Measurements from ENCODE around the gene SV2C. TPM values are rescaled to one million over a fixed set of nuclear protein-coding genes. Genes with fewer than 3 reads are reported as not detected.
A peak's percentile ranks its signal among the peaks of the same experiment; 100 is the strongest.

SV2C gene
- total and polyA plus RNA-seq, 8 donors: 0.13 to 30.8 (median 1.4) TPM; not detected in 2

DNA sequence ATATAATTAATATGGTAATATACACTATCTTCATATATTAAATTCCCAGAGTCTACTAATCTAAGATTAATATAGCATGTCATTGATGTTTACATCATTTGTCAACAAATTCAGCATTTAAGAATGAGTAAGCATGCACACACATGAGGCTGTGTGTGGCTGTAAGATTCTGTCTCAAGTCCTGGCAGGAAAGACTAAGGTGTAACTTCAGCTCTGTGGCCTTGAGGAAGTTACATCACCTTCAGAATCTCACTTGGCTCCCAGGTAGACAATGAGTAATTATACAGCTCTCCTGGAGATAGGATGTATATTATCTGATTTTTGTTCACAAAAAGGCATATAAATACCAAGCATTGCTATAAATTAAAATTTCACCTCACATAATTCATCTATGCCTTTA is 200.5 kb downstream of the SV2C start:
- H3K36me3 ChIP-seq: no peaks in the 10 kb centered on the region
- H3K9me3 ChIP-seq: no peaks in the 10 kb centered on the region
- no peak for TF ChIP-seq POLR2A (IDR thresholded peaks at IDR 0.05)
- TF ChIP-seq POLR2AphosphoS5 (IDR thresholded peaks at IDR 0.05): peak in 1 of 3 donors; percentile 33
- no peak for TF ChIP-seq EP300 (IDR thresholded peaks at IDR 0.05)
- no peak overlapping the region for H3K4me3 ChIP-seq
- H3K4me1 ChIP-seq: peaks cover 0 to 5% (median 2%) of the 10 kb centered on the region in 4 donors
- H3K27ac ChIP-seq: no peak overlapping the region
- H3K27me3 ChIP-seq: no peaks in the 10 kb centered on the region
- intact Hi-C loops (cut with DNase I; ENCODE audit: low total_unique reads): no loop called here
- DNase-seq: peak in 1 of 2 donors; percentile 59

DNA sequence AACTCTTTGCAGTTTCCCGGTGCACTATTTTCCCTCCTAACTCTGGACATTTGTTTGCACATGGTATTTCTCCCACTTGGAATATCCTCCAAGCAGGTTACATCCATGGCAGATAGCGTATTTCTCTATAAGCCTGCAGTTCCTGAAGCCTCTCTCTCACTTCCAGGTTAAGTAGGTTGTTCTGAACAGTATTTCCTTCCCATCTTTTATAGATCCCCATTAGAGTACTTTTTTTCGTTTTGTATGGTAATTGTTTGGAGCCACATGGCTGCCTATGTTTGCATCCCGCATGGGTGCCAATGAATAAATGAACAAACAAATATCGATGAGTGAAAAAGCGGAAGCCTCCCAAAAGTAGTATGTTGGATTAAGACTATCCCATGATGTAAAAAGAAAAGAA is 206.5 kb downstream of the SV2C start:
- peaks cover 4 to 30% (median 15%) of the 10 kb centered on the region in 4 donors for H3K4me1 ChIP-seq
- H3K9me3 ChIP-seq: no peaks in the 10 kb centered on the region
- no peak overlapping the region for H3K27ac ChIP-seq
- 64 to 79% (median 72%) methylated on average over 6 of the region's 6 CpGs for WGBS, 5 donors
- intact Hi-C loops (cut with DNase I; ENCODE audit: low total_unique reads): no loop called here
- H3K27me3 ChIP-seq: no peaks in the 10 kb centered on the region
- TF ChIP-seq POLR2AphosphoS5 (IDR thresholded peaks at IDR 0.05): no peak
- TF ChIP-seq CTCF (IDR thresholded peaks at IDR 0.05): no peak
- DNase-seq: no peak
- no peak overlapping the region for H3K4me3 ChIP-seq
- no peaks in the 10 kb centered on the region for H3K36me3 ChIP-seq

DNA sequence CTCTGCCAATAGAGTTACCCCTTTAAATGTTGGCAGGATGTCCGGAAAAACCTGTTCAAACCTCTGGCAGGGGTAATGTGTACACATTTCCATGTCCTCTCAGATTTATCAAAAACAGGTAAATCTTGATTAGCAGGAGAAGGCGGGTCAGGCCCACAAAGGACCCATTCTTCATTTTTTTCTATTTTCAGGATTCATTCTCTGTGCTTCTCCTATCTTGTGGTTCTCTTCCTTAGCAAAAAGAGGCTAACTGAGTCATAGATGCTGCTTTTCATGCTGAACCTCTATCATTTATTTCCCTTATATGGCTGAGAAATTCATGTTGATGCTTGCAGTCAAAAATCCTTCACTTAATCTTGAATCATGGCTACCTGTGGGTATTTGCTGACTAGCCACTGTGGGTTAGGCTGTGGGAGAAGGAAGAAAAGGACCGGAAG is 207.2 kb downstream of the SV2C start:
- intact Hi-C loops (cut with DNase I; ENCODE audit: low total_unique reads): no loop called here
- peak; percentile 81 to 82 for DNase-seq
- Histone ChIP-seq H3K9me3 (no peaks in the 10 kb centered on the region), H3K27ac (peak overlapping the region in 4 of 5 donors; percentile 0 to 58 (median 17)), H3K4me3 (no peak overlapping the region), H3K36me3 (no peaks in the 10 kb centered on the region), H3K27me3 (no peaks in the 10 kb centered on the region), H3K4me1 (peaks cover 4 to 30% (median 15%) of the 10 kb centered on the region in 4 donors)
- 36 to 52% (median 47%) methylated on average over 3 of the region's 3 CpGs for WGBS, 5 donors
- TF ChIP-seq EP300 (IDR thresholded peaks at IDR 0.05): no peak
- TF ChIP-seq POLR2A (IDR thresholded peaks at IDR 0.05): no peak
- TF ChIP-seq POLR2AphosphoS5 (IDR thresholded peaks at IDR 0.05): peak in 2 of 3 donors; percentile 33 to 46

DNA sequence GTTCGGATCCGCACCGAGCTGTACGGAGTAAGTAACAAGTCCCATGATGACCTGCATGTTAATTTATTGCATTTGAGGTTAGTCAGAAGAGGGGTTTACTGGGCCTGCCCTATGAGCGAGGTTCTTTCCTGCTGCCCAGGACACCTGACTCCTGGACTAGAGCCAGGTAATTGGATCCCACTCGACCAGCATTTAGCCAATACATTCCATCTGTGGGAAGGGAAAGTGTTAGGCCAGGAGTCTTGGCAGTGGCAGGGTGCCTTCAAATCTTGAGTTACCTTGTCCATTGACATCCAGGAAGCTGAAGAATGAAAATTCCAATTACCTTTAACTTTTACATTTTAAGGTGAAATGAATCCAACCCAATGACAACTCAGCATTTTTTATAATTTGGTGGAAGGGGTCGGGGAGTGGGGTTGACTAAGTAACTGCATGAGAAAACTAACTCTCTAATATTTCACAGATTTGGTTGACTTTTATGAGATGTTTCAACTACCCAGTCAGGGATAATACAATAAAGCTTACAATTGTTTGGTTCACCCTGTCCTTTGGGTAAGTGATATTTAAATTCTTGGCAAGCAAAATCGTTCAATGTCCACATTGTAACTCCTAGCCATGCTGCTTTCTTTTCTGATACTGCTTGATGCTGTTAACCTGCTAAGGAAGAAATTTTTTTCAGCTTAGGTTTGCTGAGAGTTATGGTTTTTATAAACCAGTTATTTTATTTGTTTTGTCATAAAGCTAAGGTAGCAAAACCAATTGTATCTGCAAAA is 208.3 kb downstream of the SV2C start:
- Histone ChIP-seq H3K27me3 (no peaks in the 10 kb centered on the region), H3K27ac (peak overlapping the region in 4 of 5 donors; percentile 0 to 58 (median 17)), H3K36me3 (no peaks in the 10 kb centered on the region), H3K9me3 (no peaks in the 10 kb centered on the region), H3K4me3 (no peak overlapping the region), H3K4me1 (peaks cover 4 to 30% (median 15%) of the 10 kb centered on the region in 4 donors)
- no peak for TF ChIP-seq EP300 (IDR thresholded peaks at IDR 0.05)
- no peak for TF ChIP-seq POLR2AphosphoS5 (IDR thresholded peaks at IDR 0.05)
- no peak for TF ChIP-seq CTCF (IDR thresholded peaks at IDR 0.05)
- no peak for TF ChIP-seq POLR2A (IDR thresholded peaks at IDR 0.05)
- WGBS, 5 donors: 65 to 75% (median 68%) methylated on average over 8 of the region's 8 CpGs
- intact Hi-C loops (cut with DNase I; ENCODE audit: low total_unique reads): no loop called here
- peak; percentile 55 to 60 for DNase-seq

DNA sequence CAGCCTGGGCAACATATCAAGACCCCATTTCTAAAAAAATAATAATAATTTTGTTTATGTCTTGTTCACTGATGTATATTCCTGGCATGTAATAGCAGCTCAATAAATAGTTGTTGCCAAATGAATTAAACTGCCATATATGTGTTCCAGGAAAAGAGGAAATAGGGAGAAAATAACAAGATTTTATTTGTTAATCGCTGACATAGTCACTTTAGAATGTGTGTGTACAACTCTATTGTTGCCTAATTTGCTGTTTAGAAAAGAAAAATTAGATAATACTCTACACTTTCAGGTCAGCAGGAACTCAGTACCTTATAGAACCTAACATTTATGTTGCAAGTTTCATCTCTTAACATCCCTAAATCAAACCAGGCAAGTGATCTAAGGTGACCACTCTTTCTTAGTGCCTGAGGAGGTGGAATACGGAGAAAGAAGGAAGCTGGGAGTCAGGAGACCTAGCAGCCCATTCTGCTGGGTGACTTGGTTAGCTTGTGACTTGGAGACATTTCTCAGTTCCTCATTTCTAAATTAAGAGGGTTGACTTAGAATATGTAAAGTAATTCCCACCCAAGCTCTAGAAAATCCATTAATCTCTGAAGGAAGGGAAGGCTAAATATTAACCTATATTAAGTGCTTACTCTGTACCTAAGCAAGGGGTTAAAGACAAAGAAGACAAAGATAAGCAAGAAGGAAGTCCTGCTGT is 209.6 kb downstream of the SV2C start:
- H3K27me3 ChIP-seq: no peaks in the 10 kb centered on the region
- no peak overlapping the region for H3K4me3 ChIP-seq
- intact Hi-C loops (cut with DNase I; ENCODE audit: low total_unique reads): no loop called here
- no peaks in the 10 kb centered on the region for H3K9me3 ChIP-seq
- peaks cover 4 to 30% (median 14%) of the 10 kb centered on the region in 4 donors for H3K4me1 ChIP-seq
- 78 to 86% (median 84%) methylated on average over 2 of the region's 2 CpGs for WGBS, 5 donors
- no peaks in the 10 kb centered on the region for H3K36me3 ChIP-seq
- TF ChIP-seq EP300 (IDR thresholded peaks at IDR 0.05): no peak
- H3K27ac ChIP-seq: peak overlapping the region in 3 of 5 donors; percentile 0 to 58 (median 8)
- DNase-seq: peak in 1 of 2 donors; percentile 28
